GM21528 (cell line): ENCODE data around the gene VPS37B.

ENCODE experiments used
- ATAC-seq: cut with Tn5 transposase; IDR thresholded peaks from one replicate; pipeline ENCODE4 v1.9.1; 2021; ENCODE audit warnings: mild to moderate bottlenecking, moderate library complexity; ENCODE audit not compliant: unreplicated experiment, low FRiP score

The VPS37B gene

DNA sequence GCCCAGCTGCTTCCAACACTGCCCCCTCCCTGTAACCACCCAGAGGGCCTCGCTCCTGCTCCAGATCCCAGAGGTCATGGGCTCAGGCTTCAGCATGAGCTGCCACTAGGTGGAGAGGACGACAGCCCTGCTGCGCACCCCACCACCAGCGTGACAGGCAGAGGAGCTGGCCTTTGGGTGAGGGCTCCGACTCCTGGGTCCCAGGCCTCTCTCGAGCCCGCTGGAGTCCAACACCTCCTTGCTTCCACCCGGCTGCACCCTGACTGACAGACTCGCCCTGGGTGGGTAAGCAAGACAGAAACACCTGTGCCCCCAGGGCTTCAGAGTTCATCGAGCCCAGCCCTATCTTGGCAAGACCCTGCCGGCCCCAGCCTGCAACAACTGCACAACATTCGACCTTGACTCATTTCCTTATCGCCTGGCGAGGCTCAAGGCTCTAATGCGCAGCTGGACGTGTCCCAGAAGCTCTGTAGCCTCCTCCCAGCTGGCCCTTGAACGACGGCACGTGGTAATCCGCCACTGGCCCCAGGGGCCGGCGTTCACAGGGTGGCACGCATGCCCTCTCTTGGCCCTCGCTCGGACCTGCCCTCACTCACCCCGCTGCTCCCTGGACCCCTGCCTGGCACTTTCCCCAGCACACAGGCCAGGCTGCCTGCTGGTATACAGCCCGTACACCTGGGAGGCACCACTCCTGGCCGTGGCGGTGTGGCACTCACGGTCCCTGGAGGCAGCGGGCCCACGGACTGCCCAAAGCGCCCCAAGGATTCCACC, 28.0 kb downstream of the VPS37B start:
- ATAC-seq: no peak

DNA sequence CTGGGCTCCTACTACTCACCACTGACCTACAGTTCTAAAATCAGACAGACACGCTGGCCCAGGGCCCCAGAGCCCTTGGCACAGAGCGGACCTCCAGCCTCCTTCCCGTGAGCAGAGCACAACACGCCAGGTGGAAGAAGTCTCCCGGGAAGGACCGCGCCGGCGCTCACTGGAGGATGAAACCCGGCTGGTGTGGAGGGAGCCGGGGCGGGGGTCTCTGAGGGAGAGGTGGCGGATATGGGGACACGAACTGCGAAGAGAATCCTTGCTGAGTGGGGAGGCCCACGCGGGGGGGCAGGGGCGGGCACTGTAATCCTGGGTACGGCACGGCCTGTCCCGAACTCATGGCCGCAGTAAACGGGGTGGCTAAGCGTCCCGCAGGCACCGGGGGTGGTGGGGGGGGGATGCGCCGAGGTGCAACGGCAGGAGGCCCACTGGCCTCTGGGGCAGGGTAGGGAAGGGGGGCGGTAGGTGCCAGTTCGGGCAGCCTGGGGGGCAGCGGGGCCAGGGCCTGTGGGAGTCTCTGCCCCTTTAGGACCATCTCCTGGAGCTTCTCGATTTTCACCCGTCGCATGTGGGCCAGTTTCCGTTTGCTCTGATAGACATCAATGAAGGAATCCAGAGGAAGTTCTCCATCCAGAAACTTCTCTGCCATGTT, 28.8 kb downstream of the VPS37B start:
- no peak for ATAC-seq

DNA sequence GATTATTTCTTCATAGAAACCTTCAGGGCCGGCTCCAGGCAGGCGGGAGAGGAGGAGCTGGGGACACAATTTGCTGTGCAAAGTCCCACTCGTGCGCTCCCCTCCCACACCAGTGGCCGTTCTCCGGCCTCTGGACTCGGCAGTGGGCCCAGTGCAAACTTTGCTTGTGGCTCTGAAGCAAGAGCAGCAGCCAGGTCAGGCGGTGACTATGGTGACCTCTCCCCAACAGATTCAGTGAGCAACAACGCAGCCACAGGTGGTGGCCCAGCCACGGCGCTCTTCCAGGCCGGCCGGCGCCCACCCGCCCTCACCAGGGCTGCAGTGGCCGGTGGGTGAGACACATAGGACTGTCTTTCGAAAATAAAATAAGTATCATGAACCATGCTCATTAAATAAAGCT, 29.5 kb downstream of the VPS37B start:
- ATAC-seq: no peak

DNA sequence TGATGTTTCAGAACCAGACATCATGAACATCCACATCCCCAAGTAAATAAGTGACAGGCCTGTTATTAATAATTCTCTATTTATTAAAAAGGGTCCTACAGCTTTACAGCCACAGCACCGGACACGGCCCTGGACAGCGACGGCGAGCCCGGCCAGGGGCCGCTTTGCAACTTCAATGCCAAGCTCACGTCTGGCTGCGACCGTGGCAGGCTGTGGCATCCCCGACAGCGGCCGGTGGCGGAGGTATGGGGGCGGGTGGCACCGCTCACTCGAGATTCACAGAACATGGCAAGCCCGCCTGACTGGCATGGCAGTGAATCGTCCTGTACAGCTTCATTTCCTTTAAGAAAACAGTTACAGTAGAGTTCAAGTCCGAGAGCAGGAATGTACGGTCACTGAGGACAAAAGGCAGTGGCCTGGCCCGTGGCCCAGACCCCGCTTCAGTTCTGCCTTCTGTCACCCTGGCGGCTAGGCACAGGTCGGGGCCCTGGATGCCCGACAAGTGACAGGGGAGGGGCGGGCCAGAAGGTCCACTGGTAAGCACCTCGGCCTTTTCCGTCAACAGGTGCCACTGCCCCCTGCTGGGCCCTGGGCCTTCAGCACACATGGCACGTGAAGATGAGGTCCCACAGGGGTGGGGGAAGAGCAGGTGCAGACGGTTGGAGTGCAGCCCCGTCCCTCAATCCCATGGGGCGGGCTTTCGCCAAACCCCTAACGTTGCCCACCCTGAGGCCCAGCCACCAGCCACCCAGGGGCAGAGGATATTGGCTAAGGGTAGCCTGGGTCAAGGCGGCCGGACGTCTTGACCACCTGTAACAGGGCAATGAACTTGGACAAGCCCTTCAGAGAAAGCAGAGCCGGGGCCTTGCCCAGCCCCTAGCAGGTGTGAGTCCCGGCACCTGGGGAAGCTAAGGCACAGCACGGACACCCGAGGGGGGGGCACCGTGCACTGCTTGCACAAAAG, 30.4 kb downstream of the VPS37B start:
- no peak for ATAC-seq

DNA sequence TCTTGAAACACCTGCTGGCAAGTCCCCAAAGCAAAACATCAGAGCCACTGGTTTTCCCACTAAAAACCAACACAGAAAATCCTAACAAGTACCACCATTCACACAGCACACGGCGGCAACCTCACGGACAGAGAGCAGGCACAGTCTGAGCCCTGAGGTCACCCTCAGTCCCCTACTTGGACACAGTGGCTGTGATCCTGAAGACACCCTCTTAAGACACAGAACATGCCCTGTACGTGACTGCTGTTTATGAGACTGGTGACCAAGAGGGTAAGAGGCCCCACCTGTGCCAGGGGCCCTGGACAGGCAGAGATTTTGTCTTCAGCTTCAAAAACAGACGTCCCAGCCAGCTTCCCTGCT, 31.1 kb downstream of the VPS37B start:
- ATAC-seq: no peak

DNA sequence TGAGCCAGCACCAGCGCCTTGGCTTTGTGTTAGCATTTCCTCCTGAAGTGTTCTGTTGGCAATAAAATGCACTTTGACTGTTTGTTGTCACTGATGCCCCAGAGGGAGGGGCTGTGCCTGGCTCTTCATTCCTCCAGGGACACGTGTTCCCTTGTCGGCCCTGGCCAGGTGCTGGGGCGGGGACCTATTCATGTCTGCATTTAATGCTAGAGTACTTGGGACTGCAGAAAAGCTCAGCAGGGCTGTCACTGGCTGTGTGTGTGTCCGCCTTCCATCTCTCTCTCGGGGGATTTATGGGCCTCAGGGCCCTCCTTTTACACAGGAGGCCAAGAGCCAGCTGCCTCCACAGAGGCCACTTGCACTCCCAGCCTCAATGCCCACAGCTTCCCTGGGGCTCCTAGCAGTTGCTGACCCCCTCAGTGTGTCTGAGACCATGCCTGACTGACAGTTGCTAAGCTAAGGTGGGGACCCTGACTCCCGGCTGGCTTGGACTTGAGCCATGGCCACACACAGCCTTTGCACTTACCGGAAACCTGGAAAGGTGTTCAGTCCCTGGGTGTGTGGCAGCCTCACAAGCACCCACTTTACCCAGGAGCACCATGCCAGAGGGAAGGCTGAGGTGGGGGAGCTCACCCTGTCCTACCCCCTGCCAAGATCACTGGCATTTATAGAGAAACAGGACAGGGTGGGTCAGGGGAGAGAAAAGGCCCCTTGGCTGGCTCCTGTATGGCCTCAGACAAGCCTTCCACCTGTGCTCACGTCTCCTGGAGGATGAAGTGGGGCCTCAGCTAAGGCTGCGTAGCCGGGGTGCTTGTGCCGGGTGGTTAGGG, 32.8 kb downstream of the VPS37B start:
- no peak for ATAC-seq

DNA sequence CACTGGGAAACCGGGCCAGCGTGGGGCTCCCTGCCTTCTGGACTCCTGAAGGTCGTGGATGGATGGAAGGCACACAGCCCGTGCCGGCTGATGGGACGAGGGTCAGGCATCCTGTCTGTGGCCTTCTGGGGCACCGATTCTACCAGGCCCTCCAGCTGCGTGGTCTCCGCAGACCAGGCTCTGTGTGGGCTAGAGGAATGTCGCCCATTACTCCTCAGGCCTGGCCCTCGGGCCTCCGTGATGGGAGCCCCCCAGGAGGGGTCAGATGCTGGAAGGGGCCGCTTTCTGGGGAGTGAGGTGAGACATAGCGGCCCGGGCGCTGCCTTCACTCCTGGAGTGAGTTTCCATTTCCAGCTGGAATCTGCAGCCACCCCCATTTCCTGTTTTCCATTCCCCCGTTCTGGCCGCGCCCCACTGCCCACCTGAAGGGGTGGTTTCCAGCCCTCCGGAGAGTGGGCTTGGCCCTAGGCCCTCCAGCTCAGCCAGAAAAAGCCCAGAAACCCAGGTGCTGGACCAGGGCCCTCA, 33.8 kb downstream of the VPS37B start:
- ATAC-seq: no peak

DNA sequence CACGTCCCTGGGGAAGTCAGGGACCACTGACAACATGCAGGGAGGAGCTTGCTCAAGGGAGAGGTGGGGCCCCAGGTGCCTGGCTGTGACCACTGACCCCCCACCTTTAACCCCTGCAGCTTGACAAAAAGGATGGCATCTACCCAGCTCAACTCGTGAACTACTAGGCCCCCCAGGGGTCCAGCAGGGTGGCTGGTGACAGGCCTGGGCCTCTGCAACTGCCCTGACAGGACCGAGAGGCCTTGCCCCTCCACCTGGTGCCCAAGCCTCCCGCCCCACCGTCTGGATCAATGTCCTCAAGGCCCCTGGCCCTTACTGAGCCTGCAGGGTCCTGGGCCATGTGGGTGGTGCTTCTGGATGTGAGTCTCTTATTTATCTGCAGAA, 34.3 kb downstream of the VPS37B start:
- no peak for ATAC-seq

DNA sequence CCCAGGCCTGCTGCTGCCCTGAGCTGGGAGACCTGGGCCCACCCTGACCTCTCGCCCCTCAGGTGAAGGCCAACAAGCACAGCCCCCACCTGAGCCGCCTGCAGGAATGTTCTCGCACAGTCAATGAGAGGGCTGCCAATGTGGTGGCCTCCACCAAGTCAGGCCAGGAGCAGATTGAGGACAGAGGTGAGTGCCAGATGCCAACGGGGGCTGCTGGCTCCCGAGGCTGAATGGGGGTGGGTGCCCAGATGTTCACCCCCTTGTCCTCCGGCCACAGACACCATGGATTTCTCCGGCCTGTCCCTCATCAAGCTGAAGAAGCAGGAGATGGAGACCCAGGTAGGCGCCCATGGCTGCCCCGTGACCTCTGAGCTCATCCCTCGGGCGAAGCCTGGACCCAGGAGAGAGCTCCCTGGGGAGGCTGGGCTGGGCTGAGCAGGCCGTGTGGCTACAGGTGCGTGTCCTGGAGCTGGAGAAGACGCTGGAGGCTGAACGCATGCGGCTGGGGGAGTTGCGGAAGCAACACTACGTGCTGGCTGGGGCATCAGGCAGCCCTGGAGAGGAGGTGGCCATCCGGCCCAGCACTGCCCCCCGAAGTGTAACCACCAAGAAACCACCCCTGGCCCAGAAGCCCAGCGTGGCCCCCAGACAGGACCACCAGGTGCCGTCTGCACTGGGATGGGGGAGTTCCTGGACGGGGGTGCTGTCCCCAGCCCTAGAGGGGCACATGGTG, 34.9 kb downstream of the VPS37B start:
- no peak for ATAC-seq

DNA sequence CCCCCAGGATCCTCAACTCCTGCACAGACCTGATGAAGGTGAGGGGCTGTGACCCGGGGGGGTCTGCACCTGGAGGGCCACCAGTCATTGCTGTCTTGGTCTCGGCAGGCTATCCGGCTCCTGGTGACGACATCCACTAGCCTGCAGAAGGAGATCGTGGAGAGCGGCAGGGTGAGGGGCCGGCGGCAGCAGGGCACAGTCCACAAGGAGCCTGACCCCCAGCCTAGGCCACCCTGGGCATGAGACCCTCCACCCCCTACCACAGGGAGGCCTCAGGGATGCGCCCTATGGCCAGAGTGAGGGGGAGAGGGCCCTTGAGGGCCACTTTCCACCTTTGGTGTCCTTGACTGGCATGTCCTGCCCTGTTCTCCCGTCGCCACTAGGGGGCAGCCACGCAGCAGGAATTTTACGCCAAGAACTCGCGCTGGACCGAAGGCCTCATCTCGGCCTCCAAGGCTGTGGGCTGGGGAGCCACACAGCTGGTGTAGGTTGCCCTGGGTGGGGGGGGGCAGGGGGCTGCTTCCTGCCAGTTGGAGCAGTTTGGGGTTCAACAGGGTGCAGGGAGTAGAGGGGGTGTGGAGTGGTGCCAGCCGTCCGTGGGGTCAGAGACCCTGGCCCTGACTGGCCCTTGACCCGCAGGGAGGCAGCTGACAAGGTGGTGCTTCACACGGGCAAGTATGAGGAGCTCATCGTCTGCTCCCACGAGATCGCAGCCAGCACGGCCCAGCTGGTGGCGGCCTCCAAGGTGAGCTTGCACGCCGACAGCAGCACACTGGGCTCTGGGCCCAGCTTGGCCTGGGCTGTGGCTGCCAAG, 35.7 kb downstream of the VPS37B start:
- no peak for ATAC-seq

DNA sequence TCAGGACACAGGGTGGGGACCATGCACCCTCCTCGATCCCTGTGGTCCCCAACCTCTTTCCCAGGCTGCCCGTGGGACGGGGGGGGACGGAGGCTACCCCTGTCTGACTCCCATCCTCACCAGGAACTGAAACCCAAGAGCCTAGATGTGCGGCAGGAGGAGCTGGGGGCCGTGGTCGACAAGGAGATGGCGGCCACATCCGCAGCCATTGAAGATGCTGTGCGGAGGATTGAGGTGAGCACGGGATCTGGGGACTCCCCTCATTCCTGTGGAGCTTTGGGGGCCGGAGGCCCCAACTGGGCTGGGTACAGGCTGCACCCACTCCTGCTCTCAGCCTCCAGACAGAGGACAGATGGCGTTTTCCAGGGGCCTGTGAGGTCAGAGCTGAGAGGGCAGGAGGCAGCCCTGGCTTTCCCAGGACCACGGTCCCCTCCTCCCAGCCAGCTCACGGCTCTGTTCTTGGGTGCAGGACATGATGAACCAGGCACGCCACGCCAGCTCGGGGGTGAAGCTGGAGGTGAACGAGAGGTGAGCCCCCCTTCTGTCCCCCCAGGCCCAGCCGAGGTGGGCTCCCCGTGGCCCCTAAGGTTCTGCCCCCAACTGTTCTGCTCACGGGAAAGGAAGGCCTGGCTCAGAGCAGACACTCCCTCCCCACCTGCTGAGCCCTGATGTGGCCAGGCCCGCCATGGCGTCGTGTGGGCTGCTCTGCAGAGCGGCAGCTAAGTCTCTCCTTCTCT, 36.5 kb downstream of the VPS37B start:
- ATAC-seq: no peak

DNA sequence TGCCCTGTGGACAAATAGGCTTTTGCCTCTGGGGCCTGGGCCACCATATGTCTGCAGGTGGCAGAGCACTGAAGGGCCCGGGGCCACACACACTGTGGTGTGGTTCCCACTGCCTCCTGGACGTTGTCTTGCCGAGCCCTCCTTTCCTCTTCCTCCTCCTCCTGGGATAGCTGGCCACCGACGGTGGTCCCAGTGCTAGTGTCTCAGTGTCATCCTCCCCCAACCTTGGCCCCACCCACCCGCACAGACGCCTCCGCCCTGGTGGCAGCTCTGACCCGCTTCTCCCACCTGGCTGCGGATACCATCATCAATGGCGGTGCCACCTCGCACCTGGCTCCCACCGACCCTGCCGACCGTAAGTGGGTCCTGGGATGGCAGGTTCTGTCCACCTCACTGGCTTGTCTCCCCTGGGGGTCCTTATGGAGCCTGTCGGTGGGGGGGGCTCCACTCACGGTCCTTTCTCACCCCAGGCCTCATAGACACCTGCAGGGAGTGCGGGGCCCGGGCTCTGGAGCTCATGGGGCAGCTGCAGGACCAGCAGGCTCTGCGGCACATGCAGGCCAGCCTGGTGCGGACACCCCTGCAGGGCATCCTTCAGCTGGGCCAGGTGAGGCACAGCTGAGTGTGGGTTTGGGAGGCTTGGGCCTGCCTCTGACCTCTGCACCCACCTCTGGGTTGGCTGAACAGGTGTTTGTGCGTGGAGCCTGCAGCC, 37.2 kb downstream of the VPS37B start:
- no peak for ATAC-seq

DNA sequence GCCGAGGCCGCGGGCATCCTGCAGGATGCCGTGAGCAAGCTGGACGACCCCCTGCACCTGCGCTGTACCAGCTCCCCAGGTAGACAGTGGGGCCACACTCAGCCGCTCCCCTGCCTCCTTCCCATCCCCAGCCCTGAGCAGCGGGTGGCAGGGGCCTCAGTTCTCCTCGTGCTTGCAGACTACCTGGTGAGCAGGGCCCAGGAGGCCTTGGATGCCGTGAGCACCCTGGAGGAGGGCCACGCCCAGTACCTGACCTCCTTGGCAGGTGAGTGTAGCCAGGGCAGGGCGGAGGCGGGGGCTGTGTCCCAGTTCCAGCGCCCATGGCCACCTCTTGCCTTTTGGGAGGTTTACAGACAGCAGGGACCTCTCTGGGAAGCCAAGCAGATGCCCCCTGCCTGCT, 37.8 kb downstream of the VPS37B start:
- ATAC-seq: no peak

DNA sequence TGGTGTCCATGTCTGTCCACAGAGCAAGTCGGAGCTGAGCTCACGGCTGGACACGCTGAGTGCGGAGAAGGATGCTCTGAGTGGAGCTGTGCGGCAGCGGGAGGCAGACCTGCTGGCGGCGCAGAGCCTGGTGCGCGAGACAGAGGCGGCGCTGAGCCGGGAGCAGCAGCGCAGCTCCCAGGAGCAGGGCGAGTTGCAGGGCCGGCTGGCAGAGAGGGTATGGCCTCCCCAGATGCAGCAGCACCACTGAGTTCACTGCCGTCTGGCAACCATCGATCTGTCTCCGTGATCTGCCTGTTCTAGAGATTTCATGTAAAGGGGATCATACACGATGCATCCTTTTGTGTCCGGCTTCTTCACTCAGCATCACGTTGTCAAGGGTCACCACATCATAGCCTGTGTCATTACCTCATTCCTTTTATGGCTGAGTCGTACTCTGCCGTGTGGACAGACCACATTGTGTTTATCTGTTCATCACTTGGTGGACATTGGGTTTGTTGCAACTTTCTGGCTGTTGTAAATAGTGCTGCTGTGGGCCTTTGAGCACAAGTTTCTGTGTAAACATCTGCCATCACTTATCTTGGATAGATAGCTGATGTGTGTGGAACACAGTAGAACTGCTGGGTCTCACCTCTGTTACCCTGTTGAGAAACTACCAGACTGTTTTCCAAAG, 38.8 kb downstream of the VPS37B start:
- ATAC-seq: no peak

DNA sequence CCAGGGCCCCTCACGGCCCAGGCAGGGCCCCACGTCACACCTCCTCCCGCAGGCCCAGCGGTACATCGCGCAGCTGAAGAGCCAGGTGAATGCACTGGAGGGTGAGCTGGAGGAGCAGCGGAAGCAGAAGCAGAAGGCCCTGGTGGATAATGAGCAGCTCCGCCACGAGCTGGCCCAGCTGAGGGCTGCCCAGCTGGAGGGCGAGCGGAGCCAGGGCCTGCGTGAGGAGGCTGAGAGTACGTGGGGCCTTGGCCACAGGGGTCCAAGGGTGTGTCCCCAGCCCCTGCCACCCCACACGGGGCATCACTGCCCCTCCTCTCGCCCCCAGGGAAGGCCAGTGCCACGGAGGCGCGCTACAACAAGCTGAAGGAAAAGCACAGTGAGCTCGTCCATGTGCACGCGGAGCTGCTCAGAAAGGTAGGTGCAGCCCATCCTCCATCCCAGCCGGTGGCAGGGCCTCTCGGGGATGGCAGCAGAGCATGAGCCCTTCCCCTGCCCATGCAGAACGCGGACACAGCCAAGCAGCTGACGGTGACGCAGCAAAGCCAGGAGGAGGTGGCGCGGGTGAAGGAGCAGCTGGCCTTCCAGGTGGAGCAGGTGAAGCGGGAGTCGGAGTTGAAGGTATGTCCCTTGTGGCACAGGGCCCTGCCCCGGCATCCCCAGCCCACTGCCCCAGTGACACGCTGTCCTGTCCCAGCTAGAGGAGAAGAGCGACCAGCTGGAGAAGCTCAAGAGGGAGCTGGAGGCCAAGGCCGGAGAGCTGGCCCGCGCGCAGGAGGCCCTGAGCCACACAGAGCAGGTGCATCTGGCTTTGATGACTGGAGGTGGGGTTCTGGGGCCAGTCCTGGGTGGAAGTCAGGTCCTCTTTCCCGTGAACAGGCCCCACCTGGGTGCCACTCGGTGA, 39.7 kb downstream of the VPS37B start:
- ATAC-seq: no peak
